Left lung (tissue), 10 donors: Measurements from ENCODE around the gene ZSCAN31. TPM values are rescaled to one million over a fixed set of nuclear protein-coding genes. Genes with fewer than 3 reads are reported as not detected.

Experiments
- ATAC-seq: fragments of 200-7000 bp; cut with Tn5 transposase; one replicate; pipeline ENCODE4 v1.9.1; 2020; ENCODE audit warnings: moderate library complexity
- DNase-seq, 4 donors: peaks; one replicate each; pipeline ENCODE4 v3.0.0-alpha.2; 2013 to 2020
- H3K27ac ChIP-seq, 2 donors: fragments of 200-600 bp; sonication (generic) in 1 of 2; one replicate each; pipeline versions ENCODE4 v1.5.0 to v1.8.0; 2020 to 2021
- H3K27me3 ChIP-seq, 2 donors: fragments of 200-600 bp; sonication (generic) in 1 of 2; one replicate each; pipeline versions ENCODE4 v1.5.0 to v1.8.0; 2020 to 2021
- H3K36me3 ChIP-seq, 2 donors: fragments of 200-600 bp; sonication (generic) in 1 of 2; one replicate each; pipeline versions ENCODE4 v1.5.0 to v1.8.0; 2020 to 2021
- H3K4me1 ChIP-seq, 2 donors: fragments of 200-600 bp; one replicate each; pipeline ENCODE4 v1.8.0; 2021
- H3K4me3 ChIP-seq, 2 donors: fragments of 200-600 bp; sonication (generic) in 1 of 2; one replicate each; pipeline versions ENCODE4 v1.5.0 to v1.8.0; 2020 to 2021; ENCODE audit warnings: mild to moderate bottlenecking in 1 of 2
- H3K9me3 ChIP-seq, 2 donors: fragments of 200-600 bp; sonication (generic) in 1 of 2; one replicate each; pipeline versions ENCODE4 v1.5.0 to v1.8.0; 2020 to 2021
- intact Hi-C, 2 donors: fragments of 100-400 bp; cut with DNase I; formaldehyde crosslinking; loops; one replicate each; pipeline versions ENCODE4 v1.11.2 to v1.14.2; 2022
- polyA plus RNA-seq, 6 donors: library from polyadenylated mRNA; unstranded; fragments of 120-200 nt; gene quantifications; one replicate each; pipeline ENCODE4 v1.2.1, GENCODE V29; 2013; ENCODE audit not compliant: insufficient read length in 6 of 6
- total RNA-seq, 2 donors: library from RNA; stranded (reverse); fragmentation: NEBNext Ultra II Directional; extraction: Animal tissue kit (Norgen Biotek cat#: 25700); gene quantifications; one replicate each; pipeline ENCODE4 v1.2.1, GENCODE V29; 2021
- TF ChIP-seq, protein P1 (sequence below), 2 donors: fragments of 200-600 bp; sonication (generic) in 1 of 2; IDR thresholded peaks; one replicate each; pipeline versions ENCODE4 v1.5.0 to v1.8.0; 2021; ENCODE audit warnings: antibody characterized with exemption in 2 of 2
- donor health status: DM: no; HTN: yes; CAD: no.
- donor health status: DM: no; HTN: no; CAD: no.

The ZSCAN31 gene
- total and polyA plus RNA-seq, 8 donors = 7.1 to 30.8 (median 10.9) TPM

DNA sequence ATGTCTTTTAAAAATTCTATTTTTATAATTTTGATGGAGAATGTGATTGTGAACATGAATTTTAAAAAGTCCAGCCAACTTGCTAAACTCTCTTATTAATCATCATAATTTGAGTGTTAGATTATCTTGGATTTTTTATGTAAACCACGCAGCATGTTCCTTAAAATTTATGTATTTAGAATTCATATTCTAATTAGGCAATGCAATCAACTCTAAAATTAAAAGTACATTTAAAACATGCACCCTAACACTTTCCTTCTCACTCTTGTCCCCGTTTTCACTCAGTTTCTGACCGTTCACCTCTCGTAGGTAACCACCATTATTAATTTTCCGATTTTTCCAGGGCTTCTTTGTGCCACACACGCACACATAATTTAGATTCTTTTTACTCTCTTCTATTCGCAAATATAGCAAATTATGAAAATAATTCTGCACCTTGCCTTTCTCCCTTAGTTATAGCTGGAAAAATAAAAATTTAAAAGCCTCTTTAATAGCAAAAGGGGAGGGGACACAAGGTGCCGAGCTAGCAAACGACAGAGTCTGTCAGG, 13.5 kb upstream of the ZSCAN31 start:
- intact Hi-C loops = no loop called here
- TF ChIP-seq, protein P1, sequence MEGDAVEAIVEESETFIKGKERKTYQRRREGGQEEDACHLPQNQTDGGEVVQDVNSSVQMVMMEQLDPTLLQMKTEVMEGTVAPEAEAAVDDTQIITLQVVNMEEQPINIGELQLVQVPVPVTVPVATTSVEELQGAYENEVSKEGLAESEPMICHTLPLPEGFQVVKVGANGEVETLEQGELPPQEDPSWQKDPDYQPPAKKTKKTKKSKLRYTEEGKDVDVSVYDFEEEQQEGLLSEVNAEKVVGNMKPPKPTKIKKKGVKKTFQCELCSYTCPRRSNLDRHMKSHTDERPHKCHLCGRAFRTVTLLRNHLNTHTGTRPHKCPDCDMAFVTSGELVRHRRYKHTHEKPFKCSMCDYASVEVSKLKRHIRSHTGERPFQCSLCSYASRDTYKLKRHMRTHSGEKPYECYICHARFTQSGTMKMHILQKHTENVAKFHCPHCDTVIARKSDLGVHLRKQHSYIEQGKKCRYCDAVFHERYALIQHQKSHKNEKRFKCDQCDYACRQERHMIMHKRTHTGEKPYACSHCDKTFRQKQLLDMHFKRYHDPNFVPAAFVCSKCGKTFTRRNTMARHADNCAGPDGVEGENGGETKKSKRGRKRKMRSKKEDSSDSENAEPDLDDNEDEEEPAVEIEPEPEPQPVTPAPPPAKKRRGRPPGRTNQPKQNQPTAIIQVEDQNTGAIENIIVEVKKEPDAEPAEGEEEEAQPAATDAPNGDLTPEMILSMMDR (IDR thresholded peaks at IDR 0.05) = no peak
- H3K36me3 ChIP-seq = no peaks in the 10 kb centered on the region
- ATAC-seq (no peak), DNase-seq (no peak)
- peak overlapping the region; percentile 74 to 81 for H3K27ac ChIP-seq
- peaks cover 7 to 21% of the 10 kb centered on the region in 2 donors for H3K4me1 ChIP-seq
- H3K27me3 ChIP-seq = peaks cover 0 to 8% of the 10 kb centered on the region in 2 donors
- H3K9me3 ChIP-seq = no peaks in the 10 kb centered on the region
- peak overlapping the region; percentile 54 to 71 for H3K4me3 ChIP-seq

- DNase-seq = no peak
- Histone ChIP-seq H3K27ac (no peak overlapping the region), H3K9me3 (no peaks in the 10 kb centered on the region), H3K4me3 (no peak overlapping the region), H3K36me3 (no peaks in the 10 kb centered on the region), H3K27me3 (peaks cover 0 to 8% of the 10 kb centered on the region in 2 donors), H3K4me1 (peaks cover 7 to 21% of the 10 kb centered on the region in 2 donors)
- ATAC-seq = no peak
- intact Hi-C loops = no loop called here
- TF ChIP-seq, protein P1 (IDR thresholded peaks at IDR 0.05) = no peak
Observed at GRCh38 chr6:28347119-28347518, 11.2 kb upstream of the ZSCAN31 start.

GRCh38 chr6:28345201-28345600, 9.3 kb upstream of the ZSCAN31 start:
- ATAC-seq = no peak
- intact Hi-C loops = no loop called here
- no peaks in the 10 kb centered on the region for H3K36me3 ChIP-seq
- peaks cover 0 to 2% of the 10 kb centered on the region in 2 donors for H3K4me1 ChIP-seq
- TF ChIP-seq, protein P1 (IDR thresholded peaks at IDR 0.05) = no peak
- no peak overlapping the region for H3K4me3 ChIP-seq
- H3K27me3 ChIP-seq = peaks cover 0 to 8% of the 10 kb centered on the region in 2 donors
- no peak overlapping the region for H3K27ac ChIP-seq
- DNase-seq = no peak
- peaks cover 0 to 11% of the 10 kb centered on the region in 2 donors for H3K9me3 ChIP-seq

DNA sequence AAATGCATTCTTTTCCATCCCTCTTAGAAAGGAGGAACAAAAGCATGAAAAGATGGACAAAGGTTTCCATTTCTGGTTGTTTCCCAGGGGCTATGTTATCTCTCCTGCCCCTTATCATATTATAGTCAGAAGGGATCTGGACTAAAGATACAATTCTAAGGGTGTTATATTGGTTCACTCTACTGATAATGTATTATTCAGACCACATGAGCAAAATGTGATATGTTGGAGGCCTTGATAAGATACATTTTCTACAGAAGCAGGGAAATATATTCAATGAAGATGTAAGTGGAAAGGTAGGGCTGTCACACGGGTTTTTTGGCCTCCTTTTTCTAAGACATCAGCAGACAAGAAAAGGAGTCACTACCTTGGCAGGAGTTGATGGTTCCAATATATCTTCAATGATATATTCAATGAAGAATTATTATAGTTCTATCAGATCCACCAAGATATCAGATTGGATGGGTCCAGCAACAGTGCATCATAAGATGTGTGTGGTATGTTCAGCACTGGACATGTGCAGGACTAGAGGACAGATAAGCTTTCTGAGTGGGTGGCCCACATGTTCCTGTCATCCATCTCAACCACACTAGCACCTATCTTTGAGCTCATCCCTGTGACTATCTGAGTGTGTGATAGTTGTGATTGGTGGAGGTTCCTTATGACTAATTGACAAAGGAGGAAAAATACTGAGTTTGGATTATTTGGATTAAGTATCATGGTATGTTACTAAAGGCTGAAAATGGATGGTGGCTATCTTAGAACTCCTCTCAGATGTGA, 8.1 kb upstream of the ZSCAN31 start:
- peaks cover 0 to 13% of the 10 kb centered on the region in 2 donors for H3K9me3 ChIP-seq
- intact Hi-C loops = no loop called here
- no peaks in the 10 kb centered on the region for H3K36me3 ChIP-seq
- DNase-seq (no peak), ATAC-seq (no peak)
- TF ChIP-seq, protein P1 (IDR thresholded peaks at IDR 0.05) = no peak
- peaks cover 0 to 8% of the 10 kb centered on the region in 2 donors for H3K27me3 ChIP-seq
- H3K27ac ChIP-seq = no peak overlapping the region
- no peak overlapping the region for H3K4me3 ChIP-seq
- no peaks in the 10 kb centered on the region for H3K4me1 ChIP-seq

GRCh38 chr6:28340310-28341095, 4.6 kb upstream of the ZSCAN31 start:
- intact Hi-C loops = no loop called here
- peaks cover 0 to under 1% of the 10 kb centered on the region in 2 donors for H3K27me3 ChIP-seq

More at GRCh38 chr6:28340310-28341095, 4.6 kb upstream of the ZSCAN31 start:
- H3K4me1 ChIP-seq = peaks cover 0 to 9% of the 10 kb centered on the region in 2 donors
- H3K4me3 ChIP-seq = no peak overlapping the region
- DNase-seq = no peak
- no peak overlapping the region for H3K27ac ChIP-seq
- ATAC-seq = no peak
- H3K9me3 ChIP-seq = peaks cover 0 to 13% of the 10 kb centered on the region in 2 donors
- TF ChIP-seq, protein P1 (IDR thresholded peaks at IDR 0.05) = no peak
- H3K36me3 ChIP-seq = no peaks in the 10 kb centered on the region
